Testis (tissue), 3 donors: Measurements from ENCODE around the gene OR7D4. TPM values are rescaled to one million over a fixed set of nuclear protein-coding genes. Genes with fewer than 3 reads are reported as not detected.

Experiments used
- DNase-seq: peaks from one replicate; pipeline ENCODE4 v3.0.0-alpha.2; 2019
- H3K27ac ChIP-seq, 2 donors: fragments of 200-600 bp; sonication (generic); one replicate each; pipeline ENCODE4 v1.5.1; 2019
- H3K27me3 ChIP-seq: fragments of 200-600 bp; sonication (generic); one replicate; pipeline ENCODE4 v1.5.1; 2019
- H3K36me3 ChIP-seq: fragments of 200-600 bp; sonication (generic); one replicate; pipeline ENCODE4 v1.5.1; 2017; ENCODE audit warnings: low read depth; ENCODE audit errors: missing control alignments
- H3K4me1 ChIP-seq: fragments of 200-600 bp; sonication (generic); one replicate; pipeline ENCODE4 v1.5.1; 2019
- H3K4me3 ChIP-seq, 2 donors: fragments of 200-600 bp; sonication (generic); one replicate each; pipeline ENCODE4 v1.5.1; 2017 to 2019
- H3K9me3 ChIP-seq: fragments of 200-600 bp; sonication (generic); one replicate; pipeline ENCODE4 v1.5.1; 2017
- POLR2A ChIP-seq: fragments of 450-650 bp; IDR thresholded peaks from one replicate; pipeline ENCODE4 v1.6.1; 2017; ENCODE audit warnings: antibody characterized with exemption, mild to moderate bottlenecking, moderate library complexity
- WGBS, 2 donors: methylation state at CpG; one replicate each; pipeline ENCODE4 v1.1.5; 2018; 5-methylcytosine and 5-hydroxymethylcytosine counted together
- intact Hi-C: fragments of 100-400 bp; cut with DNase I; formaldehyde crosslinking; loops from one replicate; pipeline ENCODE4 v1.15.1; 2023; ENCODE audit warnings: low total_unique reads
- polyA plus RNA-seq: library from polyadenylated mRNA; stranded (reverse); fragments of 350-450 nt; fragmentation: Illumina TruSeq; extraction: RNeasy Lipid Tissue Mini Kit (QIAGEN cat#74804); gene quantifications from one replicate; pipeline ENCODE4 v1.2.3, GENCODE V29; 2014; ENCODE audit warnings: low read depth, low replicate concordance; ENCODE audit not compliant: insufficient read depth
- total RNA-seq, 2 donors: library from RNA; depleted of rRNA; stranded (reverse); fragments of >200 nt; gene quantifications; one replicate each; pipeline ENCODE4 v1.2.3, GENCODE V29; 2016
- TF ChIP-seq, protein P1 (sequence below), 3 experiments: fragments of 450-650 bp in 2 of 3; fragments of 200-600 bp in 1 of 3; sonication (generic) in 1 of 3; IDR thresholded peaks; one replicate each; pipeline ENCODE4 v1.5.1; 2016 to 2019; ENCODE audit warnings: antibody characterized with exemption in 3 of 3, mild to moderate bottlenecking in 2 of 3, moderate library complexity in 1 of 3

OR7D4 gene
- total and polyA plus RNA-seq, 3 donors from 2014 or later, result 0.06 TPM; not detected in 2

DNA sequence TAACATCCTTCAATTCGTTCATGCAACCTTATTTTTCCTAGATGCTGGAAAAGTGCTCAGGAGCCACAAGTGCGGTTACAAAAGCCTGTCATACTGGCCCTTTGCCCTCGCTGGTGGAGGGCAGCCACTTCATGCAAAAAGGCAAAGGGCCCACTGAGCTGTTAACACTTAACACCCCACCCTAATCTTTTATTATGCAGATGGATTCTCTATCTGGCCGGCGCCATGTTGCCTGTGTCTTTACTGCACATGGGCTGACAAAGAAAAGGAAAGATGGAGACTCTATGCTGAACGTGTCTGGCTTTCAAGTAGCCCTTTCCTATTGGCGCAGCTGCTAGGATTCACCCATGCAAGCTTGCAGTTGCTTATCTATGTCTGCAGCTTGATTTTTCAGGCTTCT is 29.9 kb downstream of the OR7D4 start:
- no peaks in the 10 kb centered on the region for H3K4me1 ChIP-seq
- no peaks in the 10 kb centered on the region for H3K36me3 ChIP-seq
- WGBS, 2 donors, result 73 to 82% methylated on average over 7 of the region's 7 CpGs
- DNase-seq, result no peak
- H3K9me3 ChIP-seq, result no peaks in the 10 kb centered on the region
- H3K27me3 ChIP-seq, result no peaks in the 10 kb centered on the region
- no peak overlapping the region for H3K27ac ChIP-seq
- TF ChIP-seq, protein P1, sequence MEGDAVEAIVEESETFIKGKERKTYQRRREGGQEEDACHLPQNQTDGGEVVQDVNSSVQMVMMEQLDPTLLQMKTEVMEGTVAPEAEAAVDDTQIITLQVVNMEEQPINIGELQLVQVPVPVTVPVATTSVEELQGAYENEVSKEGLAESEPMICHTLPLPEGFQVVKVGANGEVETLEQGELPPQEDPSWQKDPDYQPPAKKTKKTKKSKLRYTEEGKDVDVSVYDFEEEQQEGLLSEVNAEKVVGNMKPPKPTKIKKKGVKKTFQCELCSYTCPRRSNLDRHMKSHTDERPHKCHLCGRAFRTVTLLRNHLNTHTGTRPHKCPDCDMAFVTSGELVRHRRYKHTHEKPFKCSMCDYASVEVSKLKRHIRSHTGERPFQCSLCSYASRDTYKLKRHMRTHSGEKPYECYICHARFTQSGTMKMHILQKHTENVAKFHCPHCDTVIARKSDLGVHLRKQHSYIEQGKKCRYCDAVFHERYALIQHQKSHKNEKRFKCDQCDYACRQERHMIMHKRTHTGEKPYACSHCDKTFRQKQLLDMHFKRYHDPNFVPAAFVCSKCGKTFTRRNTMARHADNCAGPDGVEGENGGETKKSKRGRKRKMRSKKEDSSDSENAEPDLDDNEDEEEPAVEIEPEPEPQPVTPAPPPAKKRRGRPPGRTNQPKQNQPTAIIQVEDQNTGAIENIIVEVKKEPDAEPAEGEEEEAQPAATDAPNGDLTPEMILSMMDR (IDR thresholded peaks at IDR 0.05), result no peak
- TF ChIP-seq POLR2A, result no peak
- intact Hi-C loops, result no loop called here
- H3K4me3 ChIP-seq, result no peak overlapping the region

DNA sequence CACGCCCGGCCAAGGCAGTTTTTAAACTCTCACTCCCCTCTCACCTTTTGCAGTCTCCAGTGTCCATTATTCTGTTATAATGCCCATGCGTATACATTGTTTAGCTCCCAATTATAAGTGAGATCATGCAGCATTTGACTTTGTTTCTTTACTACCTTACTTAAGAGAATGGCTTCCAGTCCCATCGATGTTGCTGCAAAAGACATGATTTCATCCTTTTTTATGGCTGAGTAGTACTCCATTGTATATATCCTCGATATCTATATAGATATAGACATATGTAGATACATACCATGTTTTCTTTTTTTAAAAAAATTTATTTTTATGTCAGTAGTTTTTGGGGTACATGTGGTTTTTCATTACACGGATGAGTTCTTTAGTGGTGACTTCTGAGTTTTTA is 32.2 kb downstream of the OR7D4 start:
- H3K36me3 ChIP-seq, result no peaks in the 10 kb centered on the region
- no peak overlapping the region for H3K27ac ChIP-seq
- intact Hi-C loops, result no loop called here

DNA sequence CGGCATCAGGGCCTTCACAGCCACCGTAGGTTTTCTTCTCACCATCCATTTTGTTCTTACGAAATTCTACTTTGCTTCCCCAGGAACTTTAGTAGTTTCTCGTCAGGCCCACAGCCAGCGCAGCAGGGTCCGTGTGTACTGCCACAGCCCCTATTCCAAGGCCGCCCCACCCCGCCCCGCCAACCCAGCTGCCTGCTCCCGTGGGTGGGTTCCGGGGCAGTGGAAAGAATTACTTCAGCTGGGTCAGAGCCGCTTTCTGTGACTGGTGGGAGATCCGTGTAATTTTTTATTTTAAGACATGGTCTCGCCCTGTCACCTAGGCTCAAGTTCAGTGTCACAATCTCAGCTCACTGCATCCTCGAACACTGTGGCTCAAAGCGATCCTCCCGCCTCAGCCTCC is 36.4 kb downstream of the OR7D4 start:
- no peaks in the 10 kb centered on the region for H3K4me1 ChIP-seq
- H3K27ac ChIP-seq, result no peak overlapping the region
- no peaks in the 10 kb centered on the region for H3K9me3 ChIP-seq
- WGBS, 2 donors, result 53 to 77% methylated on average over 15 to 17 of the region's 17 CpGs
- no peak for TF ChIP-seq POLR2A
- TF ChIP-seq, protein P1 (IDR thresholded peaks at IDR 0.05), result no peak
- H3K27me3 ChIP-seq, result no peaks in the 10 kb centered on the region
- intact Hi-C loops, result no loop called here
- H3K36me3 ChIP-seq, result no peaks in the 10 kb centered on the region
- peak overlapping the region; percentile 43 to 48 for H3K4me3 ChIP-seq
- no peak for DNase-seq

More for the DNA sequence above, 32.2 kb downstream of the OR7D4 start:
- no peak for TF ChIP-seq POLR2A
- TF ChIP-seq, protein P1 (IDR thresholded peaks at IDR 0.05), result no peak
- 83 to 91% methylated on average over 6 of the region's 6 CpGs for WGBS, 2 donors
- H3K9me3 ChIP-seq, result no peaks in the 10 kb centered on the region
- no peak for DNase-seq
- no peaks in the 10 kb centered on the region for H3K27me3 ChIP-seq
- no peaks in the 10 kb centered on the region for H3K4me1 ChIP-seq
- no peak overlapping the region for H3K4me3 ChIP-seq

DNA sequence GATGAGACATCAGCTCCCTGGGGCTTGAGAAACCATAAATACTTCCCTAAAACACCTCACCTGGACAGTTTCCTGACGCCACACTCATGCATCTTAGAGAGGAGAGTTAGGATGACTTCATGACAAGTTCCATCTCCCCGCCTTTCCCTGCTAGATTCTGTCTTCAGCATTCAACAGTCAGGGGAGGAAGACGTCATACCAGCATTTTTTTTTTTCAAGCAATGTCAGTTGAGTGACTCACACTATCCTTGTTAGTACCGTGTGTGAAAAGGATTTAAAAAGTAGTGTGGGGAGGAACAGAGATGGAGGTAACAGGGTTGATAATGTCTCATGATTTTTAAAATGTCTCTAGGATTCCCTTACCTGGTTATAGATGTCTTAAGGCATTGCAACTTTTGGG is 40.5 kb downstream of the OR7D4 start, which contains the start of gene OR7D2:
Gene OR7D2, plus strand, starts transcription at position 79 of the 400 bp plus-strand sequence. CDS start 6,803 bp downstream, outside the sequence.
- H3K27ac ChIP-seq, result no peak within 1 kb of the TSS
- TF ChIP-seq, protein P1 (IDR thresholded peaks at IDR 0.05), result no peak
- no peak for TF ChIP-seq POLR2A
- no peaks in the 10 kb centered on the region for H3K36me3 ChIP-seq
- no peak for DNase-seq
- intact Hi-C loops, result no loop called here
- no peaks in the 10 kb centered on the region for H3K9me3 ChIP-seq
- no peak within 1 kb of the TSS for H3K4me3 ChIP-seq
- H3K27me3 ChIP-seq, result no peaks in the 10 kb centered on the region
- 69 to 75% methylated on average over 4 of the region's 4 CpGs for WGBS, 2 donors
- no peaks in the 10 kb centered on the region for H3K4me1 ChIP-seq

DNA sequence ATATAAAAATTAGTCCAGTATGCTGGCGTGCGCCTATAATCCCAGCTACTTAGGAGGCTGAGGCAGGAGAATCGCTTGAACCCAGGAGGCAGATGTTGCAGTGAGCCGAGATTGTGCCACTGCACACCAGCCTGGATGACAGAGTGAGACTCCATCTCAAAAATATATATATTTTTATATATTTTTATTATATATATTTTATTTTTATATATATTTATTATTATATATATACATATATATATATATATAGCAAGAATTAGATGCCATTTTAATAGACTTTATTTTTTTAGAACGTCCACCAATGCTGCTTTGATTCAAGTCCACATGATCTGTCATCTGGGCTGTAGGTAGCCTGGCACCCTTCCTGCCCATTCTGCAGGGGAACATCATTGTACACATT is 44.1 kb downstream of the OR7D4 start:
- WGBS, 2 donors, result 87 to 96% methylated on average over 5 of the region's 5 CpGs
- no peak for TF ChIP-seq POLR2A
- TF ChIP-seq, protein P1 (IDR thresholded peaks at IDR 0.05), result no peak

More for the DNA sequence above, 44.1 kb downstream of the OR7D4 start:
- Histone ChIP-seq H3K36me3 (no peaks in the 10 kb centered on the region), H3K9me3 (no peaks in the 10 kb centered on the region), H3K27me3 (no peaks in the 10 kb centered on the region), H3K4me1 (no peaks in the 10 kb centered on the region), H3K4me3 (no peak overlapping the region), H3K27ac (no peak overlapping the region)
- DNase-seq, result no peak
- intact Hi-C loops, result no loop called here
